CD8-positive, alpha-beta memory T cell (primary cell): ENCODE data around the gene MAP4K3. TPM values are rescaled to one million over a fixed set of nuclear protein-coding genes. Genes with fewer than 3 reads are reported as not detected.
"Not testable (repeated sequence)": the region's sequence is repeated elsewhere in the genome, so short reads cannot be mapped to it uniquely, and the experiment has no call there.

Experiments
- CTCF ChIA-PET: fragments of 350-600 bp; sonication (Branson Sonifier 250); formaldehyde crosslinking; loops from one replicate; lab custom pipeline; 2021; ENCODE audit warnings: antibody characterized with exemption; lab: Charles Lee
- POLR2A ChIA-PET: fragments of 350-600 bp; sonication (Branson Sonifier 250); formaldehyde crosslinking; loops from one replicate; lab custom pipeline; 2021; ENCODE audit warnings: antibody characterized with exemption; lab: Charles Lee
- DNase-seq, 5 donors: peaks; one replicate each; pipeline versions ENCODE4 v3.0.0 to v3.0.0-alpha.2; 2020 to 2022; ENCODE audit warnings: mixed read lengths in 1 of 5
- H3K27ac ChIP-seq: one replicate; pipeline ENCODE4 v1.7.0; 2013; ENCODE audit warnings: low read depth, mild to moderate bottlenecking, low read length, moderate library complexity
- H3K27me3 ChIP-seq: 2 replicates; pipeline ENCODE4 v1.7.0; 2013; ENCODE audit warnings: low read length, mild to moderate bottlenecking; ENCODE audit not compliant: insufficient read depth, poor library complexity, severe bottlenecking
- H3K36me3 ChIP-seq: 2 replicates; pipeline ENCODE4 v1.7.0; 2013; ENCODE audit warnings: mild to moderate bottlenecking, low read length, moderate library complexity; ENCODE audit not compliant: insufficient read depth
- H3K4me1 ChIP-seq: 2 replicates; pipeline ENCODE4 v1.7.0; 2013; ENCODE audit warnings: mild to moderate bottlenecking, low read length, moderate library complexity; ENCODE audit not compliant: insufficient read depth
- H3K4me3 ChIP-seq: 2 replicates; pipeline ENCODE4 v1.7.0; 2013; ENCODE audit warnings: mild to moderate bottlenecking, low read length
- H3K9me3 ChIP-seq: 2 replicates; pipeline ENCODE4 v1.7.0; 2013; ENCODE audit warnings: mild to moderate bottlenecking, low read length
- H3K27ac Mint-ChIP-seq, 8 donors: one replicate each; pipeline ENCODE4 v1.8.0; 2020 to 2021; ENCODE audit warnings: mixed read lengths in 8 of 8, mild to moderate bottlenecking in 6 of 8, inconsistent platforms in 3 of 8, moderate library complexity in 3 of 8
- H3K27me3 Mint-ChIP-seq, 2 donors: one replicate each; pipeline ENCODE4 v1.8.0; 2020 to 2021; ENCODE audit warnings: mixed read lengths in 2 of 2, mild to moderate bottlenecking in 1 of 2, moderate library complexity in 1 of 2
- H3K36me3 Mint-ChIP-seq, 3 donors: one replicate each; pipeline ENCODE4 v1.8.0; 2020 to 2021; ENCODE audit warnings: mixed read lengths in 3 of 3, inconsistent platforms in 1 of 3, mild to moderate bottlenecking in 1 of 3
- H3K4me1 Mint-ChIP-seq, 3 donors: one replicate each; pipeline ENCODE4 v1.8.0; 2020 to 2021; ENCODE audit warnings: mixed read lengths in 3 of 3, inconsistent platforms in 1 of 3, mild to moderate bottlenecking in 1 of 3
- H3K4me3 Mint-ChIP-seq, 7 donors: one replicate each; pipeline ENCODE4 v1.8.0; 2020 to 2021; ENCODE audit warnings: mixed read lengths in 7 of 7, mild to moderate bottlenecking in 6 of 7, moderate library complexity in 4 of 7, inconsistent platforms in 2 of 7
- H3K9me3 Mint-ChIP-seq, 5 donors: one replicate each; pipeline ENCODE4 v1.8.0; 2020 to 2022; ENCODE audit warnings: mixed read lengths in 5 of 5, mild to moderate bottlenecking in 3 of 5, moderate library complexity in 2 of 5, inconsistent platforms in 1 of 5
- polyA plus RNA-seq: library from polyadenylated mRNA; unstranded; fragments of 300-500 nt; fragmentation: Illumina TruSeq; gene quantifications from one replicate; pipeline ENCODE4 v1.2.3, GENCODE V29; 2021
- total RNA-seq, 2 experiments: library from RNA; stranded (reverse); gene quantifications; one replicate each; pipeline ENCODE4 v1.2.3, GENCODE V29; 2021

Gene MAP4K3
- total and polyA plus RNA-seq, 3 experiments from 2014 or later: 2.7 to 8.2 (median 7.0) TPM

GRCh38 chr2:39399570-39399969 is 37.5 kb downstream of the MAP4K3 start:
- Histone ChIP-seq H3K4me1 (peaks cover 19% of the 10 kb centered on the region), H3K4me3 (no peak overlapping the region), H3K9me3 (no peaks in the 10 kb centered on the region), H3K27ac (no peak overlapping the region), H3K27me3 (no peaks in the 10 kb centered on the region), H3K36me3 (no peaks in the 10 kb centered on the region)
- H3K9me3 Mint-ChIP-seq: no peaks in the 10 kb centered on the region
- ChIA-PET CTCF (interaction anchor here (1.3 kb wide), 1 partner anchor 8 kb away, joined by 3 read pairs; no protein-coding TSS in a partner anchor), POLR2A (no interaction called here)
- H3K4me1 Mint-ChIP-seq: peaks cover 36 to 62% (median 56%) of the 10 kb centered on the region in 3 donors
- no peak overlapping the region for H3K4me3 Mint-ChIP-seq
- peak overlapping the region in 2 of 8 donors; percentile 6 to 15 for H3K27ac Mint-ChIP-seq
- no peak for DNase-seq
- no peaks in the 10 kb centered on the region for H3K27me3 Mint-ChIP-seq
- peaks cover 0 to 2% (median 0%) of the 10 kb centered on the region in 3 donors for H3K36me3 Mint-ChIP-seq

GRCh38 chr2:39395313-39395712 is 41.8 kb downstream of the MAP4K3 start:
- Mint-ChIP-seq H3K4me1 (peaks cover 12 to 41% (median 33%) of the 10 kb centered on the region in 3 donors), H3K36me3 (peaks cover 0 to 3% (median 2%) of the 10 kb centered on the region in 3 donors), H3K9me3 (no peaks in the 10 kb centered on the region), H3K4me3 (no peak overlapping the region), H3K27ac (no peak overlapping the region), H3K27me3 (no peaks in the 10 kb centered on the region)
- Histone ChIP-seq H3K4me1 (peaks cover 10% of the 10 kb centered on the region), H3K9me3 (no peaks in the 10 kb centered on the region), H3K4me3 (no peak overlapping the region), H3K27ac (no peak overlapping the region), H3K36me3 (no peaks in the 10 kb centered on the region), H3K27me3 (no peaks in the 10 kb centered on the region)
- ChIA-PET CTCF (interaction anchor here (1.4 kb wide), 1 partner anchor 20 kb away, joined by 3 read pairs; no protein-coding TSS in a partner anchor), POLR2A (no interaction called here)
- no peak for DNase-seq

GRCh38 chr2:39394516-39394961 is 42.5 kb downstream of the MAP4K3 start:
- H3K9me3 Mint-ChIP-seq: no peaks in the 10 kb centered on the region
- no peak overlapping the region for H3K4me3 Mint-ChIP-seq
- no peaks in the 10 kb centered on the region for H3K27me3 ChIP-seq
- H3K4me3 ChIP-seq: no peak overlapping the region
- no peak overlapping the region for H3K27ac ChIP-seq
- ChIA-PET POLR2A (no interaction called here), CTCF (no interaction called here)
- H3K36me3 ChIP-seq: no peaks in the 10 kb centered on the region
- H3K36me3 Mint-ChIP-seq: peaks cover 0 to 3% (median 2%) of the 10 kb centered on the region in 3 donors
- DNase-seq: no peak
- peak overlapping the region in 1 of 8 donors; percentile 2 for H3K27ac Mint-ChIP-seq
- no peaks in the 10 kb centered on the region for H3K27me3 Mint-ChIP-seq
- H3K9me3 ChIP-seq: no peaks in the 10 kb centered on the region
- H3K4me1 Mint-ChIP-seq: peaks cover 7 to 35% (median 30%) of the 10 kb centered on the region in 3 donors
- peaks cover 3% of the 10 kb centered on the region for H3K4me1 ChIP-seq

- Histone ChIP-seq H3K4me3 (no peak overlapping the region), H3K36me3 (no peaks in the 10 kb centered on the region), H3K27ac (no peak overlapping the region), H3K9me3 (no peaks in the 10 kb centered on the region), H3K27me3 (no peaks in the 10 kb centered on the region), H3K4me1 (no peaks in the 10 kb centered on the region)
- Mint-ChIP-seq H3K4me3 (no peak overlapping the region), H3K36me3 (peaks cover 0 to 3% (median 2%) of the 10 kb centered on the region in 3 donors), H3K27me3 (no peaks in the 10 kb centered on the region), H3K27ac (no peak overlapping the region), H3K4me1 (peaks cover 10 to 36% (median 33%) of the 10 kb centered on the region in 3 donors), H3K9me3 (no peaks in the 10 kb centered on the region)
- CTCF ChIA-PET: no interaction called here
- POLR2A ChIA-PET: no interaction called here
- no peak for DNase-seq
Observed at GRCh38 chr2:39392672-39393071, 44.4 kb downstream of the MAP4K3 start.

GRCh38 chr2:39390216-39390615 is 46.9 kb downstream of the MAP4K3 start:
- ChIA-PET POLR2A (no interaction called here), CTCF (no interaction called here)
- H3K4me1 ChIP-seq: no peaks in the 10 kb centered on the region
- Mint-ChIP-seq H3K27ac (no peak overlapping the region), H3K4me1 (peaks cover 7 to 33% (median 25%) of the 10 kb centered on the region in 3 donors), H3K27me3 (no peaks in the 10 kb centered on the region), H3K36me3 (peaks cover 0 to 9% (median 2%) of the 10 kb centered on the region in 3 donors), H3K9me3 (peaks cover 0 to 2% (median 0%) of the 10 kb centered on the region in 5 donors), H3K4me3 (no peak overlapping the region)
- no peaks in the 10 kb centered on the region for H3K27me3 ChIP-seq
- no peak for DNase-seq
- no peak overlapping the region for H3K4me3 ChIP-seq
- H3K9me3 ChIP-seq: no peaks in the 10 kb centered on the region
- H3K27ac ChIP-seq: no peak overlapping the region
- no peaks in the 10 kb centered on the region for H3K36me3 ChIP-seq

GRCh38 chr2:39386064-39386463 is 51.0 kb downstream of the MAP4K3 start:
- ChIA-PET POLR2A (no interaction called here), CTCF (no interaction called here)
- H3K27ac ChIP-seq: no peak overlapping the region
- Mint-ChIP-seq H3K36me3 (peaks cover 0 to 7% (median 0%) of the 10 kb centered on the region in 3 donors), H3K9me3 (peaks cover 0 to 2% (median 0%) of the 10 kb centered on the region in 5 donors), H3K4me3 (peak overlapping the region in 1 of 7 donors; percentile 16), H3K27ac (no peak overlapping the region), H3K27me3 (no peaks in the 10 kb centered on the region), H3K4me1 (peaks cover 10 to 27% (median 20%) of the 10 kb centered on the region in 3 donors)
- H3K4me1 ChIP-seq: no peaks in the 10 kb centered on the region
- H3K27me3 ChIP-seq: no peaks in the 10 kb centered on the region
- H3K9me3 ChIP-seq: no peaks in the 10 kb centered on the region
- DNase-seq: no peak
- H3K4me3 ChIP-seq: no peak overlapping the region
- no peaks in the 10 kb centered on the region for H3K36me3 ChIP-seq

- ChIA-PET CTCF (no interaction called here), POLR2A (no interaction called here)
- H3K9me3 ChIP-seq: no peaks in the 10 kb centered on the region
- Mint-ChIP-seq H3K27me3 (no peaks in the 10 kb centered on the region), H3K36me3 (peaks cover 0 to 7% (median 0%) of the 10 kb centered on the region in 3 donors), H3K4me1 (peaks cover 12 to 34% (median 21%) of the 10 kb centered on the region in 3 donors), H3K27ac (no peak overlapping the region), H3K4me3 (no peak overlapping the region), H3K9me3 (peaks cover 0 to 2% (median 0%) of the 10 kb centered on the region in 5 donors)
- no peaks in the 10 kb centered on the region for H3K27me3 ChIP-seq
- DNase-seq: no peak
- no peak overlapping the region for H3K4me3 ChIP-seq
- H3K4me1 ChIP-seq: no peaks in the 10 kb centered on the region
- H3K36me3 ChIP-seq: no peaks in the 10 kb centered on the region
- no peak overlapping the region for H3K27ac ChIP-seq
Observed at GRCh38 chr2:39385172-39385571, 51.9 kb downstream of the MAP4K3 start.

- H3K36me3 Mint-ChIP-seq, CTCF ChIA-PET, DNase-seq, H3K4me3 Mint-ChIP-seq, H3K9me3 ChIP-seq, H3K27me3 ChIP-seq, POLR2A ChIA-PET, H3K9me3 Mint-ChIP-seq, H3K27me3 Mint-ChIP-seq, H3K4me1 ChIP-seq, H3K27ac ChIP-seq, H3K4me3 ChIP-seq, H3K36me3 ChIP-seq: not testable (repeated sequence)
- peaks cover 12 to 34% (median 13%) of the 10 kb centered on the region in 3 donors for H3K4me1 Mint-ChIP-seq
- peak overlapping the region in 1 of 8 donors; percentile 15 for H3K27ac Mint-ChIP-seq
Observed at GRCh38 chr2:39384071-39384470, 53.0 kb downstream of the MAP4K3 start.
